BE2C (cell line): Measurements from ENCODE around the gene ABHD17B.
"Not testable (repeated sequence)": the region's sequence is repeated elsewhere in the genome, so short reads cannot be mapped to it uniquely, and the experiment has no call there.

Source experiments
- DNase-seq: peaks from one replicate; pipeline ENCODE4 v3.0.0-alpha.2; 2020
- H3K27me3 ChIP-seq: fragments of 250-450 bp; sonication (Bioruptor Pico); 2 replicates; pipeline ENCODE4 v1.5.1; 2020; ENCODE audit warnings: mild to moderate bottlenecking
- H3K36me3 ChIP-seq: fragments of 250-450 bp; sonication (Bioruptor Pico); 2 replicates; pipeline ENCODE4 v1.5.1; 2020; ENCODE audit warnings: mild to moderate bottlenecking
- H3K4me1 ChIP-seq: fragments of 250-450 bp; sonication (Bioruptor Pico); 2 replicates; pipeline ENCODE4 v1.5.1; 2020
- H3K4me3 ChIP-seq: 2 replicates; pipeline ENCODE4 v1.5.1; 2011; ENCODE audit warnings: low read depth, low read length
- H3K9me3 ChIP-seq: fragments of 250-450 bp; sonication (Bioruptor Pico); 2 replicates; pipeline ENCODE4 v1.5.1; 2020
- CTCF ChIP-seq: IDR thresholded peaks from 2 replicates; pipeline ENCODE4 v1.5.1; 2012; ENCODE audit warnings: mild to moderate bottlenecking, low read depth, low read length

Gene ABHD17B

GRCh38 chr9:71908825-71909224 is 2.2 kb downstream of the ABHD17B start:
- Histone ChIP-seq H3K9me3 (no peaks in the 10 kb centered on the region), H3K4me1 (peaks cover 2% of the 10 kb centered on the region; the same call in 1 of the 2 replicates), H3K4me3 (peak overlapping the region; percentile 97), H3K27me3 (no peaks in the 10 kb centered on the region), H3K36me3 (peaks cover 4% of the 10 kb centered on the region)
- no peak for DNase-seq
- no peak for TF ChIP-seq CTCF

GRCh38 chr9:71904076-71904475 is 6.9 kb downstream of the ABHD17B start:
- no peak for DNase-seq
- Histone ChIP-seq H3K9me3 (no peaks in the 10 kb centered on the region), H3K4me3 (no peak overlapping the region), H3K36me3 (peaks cover 4% of the 10 kb centered on the region), H3K27me3 (no peaks in the 10 kb centered on the region), H3K4me1 (peaks cover 19% of the 10 kb centered on the region)
- no peak for TF ChIP-seq CTCF

GRCh38 chr9:71901695-71902597 is 9.0 kb downstream of the ABHD17B start:
- Histone ChIP-seq H3K4me1 (peaks cover 19% of the 10 kb centered on the region), H3K36me3 (peaks cover 4% of the 10 kb centered on the region), H3K4me3 (no peak overlapping the region), H3K9me3 (no peaks in the 10 kb centered on the region), H3K27me3 (no peaks in the 10 kb centered on the region)
- DNase-seq: no peak
- TF ChIP-seq CTCF: peak; percentile 14; the same call in 1 of the 2 replicates

GRCh38 chr9:71898756-71899155 is 12.2 kb downstream of the ABHD17B start:
- not testable (repeated sequence) for H3K9me3 ChIP-seq, H3K27me3 ChIP-seq, DNase-seq, H3K36me3 ChIP-seq, H3K4me3 ChIP-seq
- peaks cover 16% of the 10 kb centered on the region for H3K4me1 ChIP-seq

GRCh38 chr9:71897577-71897976 is 13.4 kb downstream of the ABHD17B start:
- no peak for DNase-seq
- no peak for TF ChIP-seq CTCF
- Histone ChIP-seq H3K27me3 (no peaks in the 10 kb centered on the region), H3K36me3 (no peaks in the 10 kb centered on the region), H3K4me1 (peaks cover 7% of the 10 kb centered on the region), H3K9me3 (no peaks in the 10 kb centered on the region), H3K4me3 (no peak overlapping the region)

- Histone ChIP-seq H3K36me3 (no peaks in the 10 kb centered on the region), H3K27me3 (no peaks in the 10 kb centered on the region), H3K4me3 (no peak overlapping the region), H3K4me1 (peaks cover 2% of the 10 kb centered on the region), H3K9me3 (no peaks in the 10 kb centered on the region)
- TF ChIP-seq CTCF: no peak
- no peak for DNase-seq
Measured at GRCh38 chr9:71896761-71897160, 14.2 kb downstream of the ABHD17B start.
